Hypothalamus (tissue), 51 donors: ENCODE data around the gene POLD1.

ENCODE experiments used
- DNase-seq, 51 donors: peaks; one replicate each; lab custom pipeline; 2025; lab: John Stamatoyannopoulos, UW

Gene POLD1

DNA sequence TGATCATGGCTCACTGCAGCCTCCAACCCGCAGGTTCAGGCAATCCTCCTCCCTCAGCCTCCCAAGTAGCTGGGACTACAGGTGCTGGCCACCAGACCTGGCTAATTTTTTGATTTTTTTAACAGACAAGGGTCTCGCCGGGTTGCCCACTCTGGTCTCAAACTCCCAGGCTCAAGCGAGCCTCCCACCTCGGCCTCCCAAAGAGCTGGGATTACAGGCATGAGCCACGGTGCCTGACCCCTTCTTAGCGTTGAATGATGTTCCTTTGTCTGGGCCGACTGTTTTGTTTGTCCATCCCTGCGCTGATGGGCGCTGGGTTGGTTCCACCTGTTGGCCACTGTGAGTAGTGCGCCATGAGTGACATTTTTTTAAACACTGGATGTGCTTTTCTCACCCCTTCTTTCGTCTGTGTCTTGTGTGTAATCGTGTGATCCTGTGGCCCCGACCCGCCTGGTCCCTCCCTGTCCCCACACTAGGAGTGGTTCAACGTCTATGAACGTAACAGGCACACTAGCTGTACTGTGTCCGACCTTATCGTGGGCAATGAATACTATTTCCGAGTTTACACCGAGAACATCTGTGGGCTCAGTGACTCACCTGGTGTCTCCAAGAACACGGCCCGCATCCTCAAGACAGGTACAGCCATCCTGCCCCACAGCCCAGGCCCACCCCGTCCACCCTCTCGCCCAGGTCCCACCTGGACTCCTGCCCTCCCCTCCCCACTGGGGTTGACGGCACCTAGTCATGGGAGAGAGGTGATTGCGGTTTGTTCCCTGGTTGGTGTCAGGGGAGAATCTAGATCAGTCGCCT, 77.1 kb downstream of the POLD1 start:
- DNase-seq = peak in 32 of 51 donors; percentile 5 to 62 (median 26)

DNA sequence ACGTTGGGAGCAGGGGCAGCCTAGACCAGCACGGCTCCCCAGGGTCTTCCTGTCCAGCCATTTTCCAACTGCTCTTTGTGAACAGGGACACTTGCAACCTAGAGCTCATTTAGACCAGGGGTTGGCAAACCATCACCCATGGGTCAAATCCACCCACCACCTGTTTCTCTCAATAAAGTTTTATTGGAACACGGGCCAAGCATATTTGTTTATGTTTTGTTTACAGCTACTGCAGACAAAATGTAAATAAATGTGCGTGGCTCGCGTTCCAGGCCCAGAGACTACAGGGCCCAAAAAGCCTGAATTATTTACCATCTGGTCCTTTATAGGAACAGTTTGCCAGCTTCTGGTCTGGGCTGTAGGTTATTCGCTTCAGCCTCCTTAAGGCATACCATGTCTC, 78.8 kb downstream of the POLD1 start:
- DNase-seq = no peak

DNA sequence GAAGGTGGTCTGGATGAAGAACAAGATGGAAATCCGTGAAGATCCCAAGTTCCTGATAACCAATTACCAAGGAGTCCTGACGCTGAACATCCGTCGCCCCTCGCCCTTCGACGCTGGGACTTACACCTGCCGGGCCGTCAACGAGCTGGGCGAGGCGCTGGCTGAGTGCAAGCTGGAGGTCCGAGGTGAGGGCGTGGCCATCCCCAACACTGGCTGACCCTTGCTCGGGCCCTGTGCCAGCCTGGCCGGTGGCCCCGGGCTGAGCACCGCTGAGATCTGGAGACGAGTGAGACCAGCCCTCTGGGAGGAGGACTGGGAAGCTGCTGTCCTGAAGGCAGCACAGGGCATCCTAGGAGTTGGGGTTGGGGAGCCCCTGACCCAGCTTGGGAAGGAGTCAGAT, 80.2 kb downstream of the POLD1 start:
- DNase-seq = no peak

DNA sequence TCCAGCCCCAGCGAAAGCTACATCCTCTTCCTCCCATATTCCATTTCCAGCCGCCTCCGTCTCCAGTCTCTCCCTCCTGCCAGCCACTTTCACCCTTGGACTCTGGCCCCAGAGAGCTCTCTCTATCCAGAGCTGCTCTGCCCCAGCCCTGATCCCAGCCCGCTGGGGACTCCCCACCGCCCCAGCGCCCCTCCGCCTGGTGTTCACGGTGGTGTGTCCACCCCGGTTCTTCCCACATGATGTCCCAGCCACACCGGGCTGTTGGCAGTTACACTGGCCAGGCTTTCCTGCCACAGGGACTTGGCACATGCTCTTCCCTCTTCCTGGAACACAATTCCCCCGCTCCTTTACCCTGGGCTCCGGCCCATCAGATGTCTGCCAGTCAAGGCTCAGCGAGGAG, 80.9 kb downstream of the POLD1 start:
- no peak for DNase-seq

DNA sequence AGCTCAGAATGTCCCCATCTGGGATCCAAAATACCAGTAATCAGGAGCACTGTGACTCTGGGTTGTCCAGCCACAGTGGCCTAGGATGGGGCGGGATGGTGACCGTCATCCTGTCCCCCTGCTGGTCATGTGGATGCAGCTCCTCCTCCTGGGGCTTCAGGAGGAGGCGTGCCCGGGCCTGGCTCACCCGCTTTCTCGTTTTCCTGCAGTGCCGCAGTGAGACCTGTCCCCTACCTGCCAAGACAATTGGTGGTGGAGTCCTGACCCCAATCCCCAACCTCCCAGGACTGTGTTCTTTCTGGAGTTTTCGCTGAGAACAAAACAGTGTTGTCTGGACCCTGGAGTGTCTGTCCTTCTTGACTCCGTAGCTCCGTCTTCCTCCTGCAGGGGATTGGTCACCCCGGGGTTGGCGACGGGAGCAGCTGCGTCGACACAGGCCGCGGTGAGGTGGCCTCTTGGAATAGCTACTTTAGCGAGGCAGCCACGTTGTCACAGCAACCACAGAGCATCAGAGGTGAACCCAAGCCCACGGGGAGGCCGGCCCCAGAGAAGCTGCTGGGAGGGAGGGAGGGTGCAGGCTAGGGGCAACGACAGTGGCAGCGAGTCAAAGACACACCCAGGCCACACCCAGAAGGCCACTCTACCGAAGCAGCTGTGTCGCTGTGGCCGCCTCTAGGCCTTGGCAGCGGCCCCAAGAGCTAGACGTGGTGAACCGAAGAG, 82.0 kb downstream of the POLD1 start:
- DNase-seq = peak in 5 of 51 donors; percentile 11 to 28 (median 19)

DNA sequence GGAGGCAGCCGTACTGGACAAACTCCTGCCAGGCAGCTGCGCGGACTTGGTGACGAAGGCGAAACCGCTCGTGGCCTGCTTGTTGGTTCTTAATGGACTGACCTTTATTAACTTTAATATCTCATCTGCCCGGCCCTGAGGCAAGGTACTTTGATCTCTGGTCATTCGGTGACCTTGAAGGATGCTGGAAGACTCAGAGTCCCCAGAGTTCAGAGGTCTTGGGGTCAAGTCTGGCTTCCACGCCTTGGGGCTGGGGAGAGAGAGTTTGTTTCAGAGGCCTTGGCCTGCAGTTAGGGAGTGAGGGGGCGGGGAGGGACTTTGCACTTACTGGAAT, 82.5 kb downstream of the POLD1 start:
- DNase-seq = no peak

DNA sequence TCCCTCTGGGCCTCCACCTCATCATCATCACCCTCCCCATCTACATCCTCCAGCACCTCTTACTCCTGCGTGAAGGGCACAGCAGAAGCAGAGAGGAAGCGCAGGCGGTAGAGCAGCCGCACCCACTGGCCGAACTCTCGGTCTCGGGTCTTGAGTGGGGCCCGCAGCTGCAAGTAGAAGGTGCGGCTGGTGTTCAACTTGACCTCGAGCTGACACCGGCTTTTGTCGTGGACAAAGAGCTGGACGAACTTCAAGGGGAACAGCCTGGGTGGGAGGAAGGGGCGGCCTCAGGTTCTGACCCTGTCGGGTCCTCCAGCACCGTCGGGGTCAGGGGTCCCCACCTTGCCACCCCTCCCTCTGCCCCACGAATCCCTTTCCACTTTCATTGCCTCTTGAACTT, 83.4 kb downstream of the POLD1 start:
- no peak for DNase-seq
